Measurements from ENCODE around the gene GBF1. TPM values are rescaled to one million over a fixed set of nuclear protein-coding genes. Genes with fewer than 3 reads are reported as not detected.

GBF1 gene
- total RNA-seq, 4 donors from 2014 or later, result 32.0 to 54.7 (median 39.4) TPM

- ATAC-seq, result peak; percentile 32
- H3K36me3 ChIP-seq, result no peaks in the 10 kb centered on the region
- peaks cover 95% of the 10 kb centered on the region for H3K27me3 ChIP-seq
- H3K4me3 ChIP-seq, result peak overlapping the region in 1 of 2 donors; percentile 52
- TF ChIP-seq POLR2AphosphoS5 (IDR thresholded peaks at IDR 0.05), result no peak
- peak in 3 of 4 experiments; percentile 53 to 74 (median 66) for TF ChIP-seq CTCF (IDR thresholded peaks at IDR 0.05)
- no peak for TF ChIP-seq POLR2A (IDR thresholded peaks at IDR 0.05)
- TF ChIP-seq EP300 (IDR thresholded peaks at IDR 0.05), result no peak
- H3K27ac ChIP-seq, result no peak overlapping the region
- 0 to 15% methylated on average over 9 of the region's 76 CpGs for WGBS, 2 donors (ENCODE audit: low coverage in 1 of 2)
- peaks cover 0 to 26% (median 19%) of the 10 kb centered on the region in 3 donors for H3K4me1 ChIP-seq
- H3K9me3 ChIP-seq, result no peaks in the 10 kb centered on the region
These were observed 13.7 kb upstream of the GBF1 start for GRCh38 chr10:102231357-102232318.

DNA sequence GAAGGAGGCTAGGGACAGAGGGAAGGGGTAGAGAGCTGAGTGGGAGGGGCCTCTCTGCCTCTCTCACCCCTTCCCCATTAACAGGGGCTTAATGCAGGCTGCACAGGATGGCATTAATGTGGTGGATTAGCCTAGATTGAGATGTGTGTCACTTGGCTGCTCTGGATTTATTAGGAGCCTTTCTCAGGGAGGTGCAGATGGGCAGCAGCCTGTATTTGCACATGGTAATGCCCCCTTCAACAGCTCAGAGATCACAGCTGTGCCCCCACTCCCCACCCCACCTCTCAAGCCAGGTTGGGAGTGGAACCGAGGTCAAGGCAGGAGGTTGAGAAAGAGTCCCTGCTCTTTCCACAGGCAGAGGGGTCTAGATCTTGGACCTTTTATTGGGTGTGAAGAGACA, 11.3 kb upstream of the GBF1 start:
- no peak overlapping the region for H3K27ac ChIP-seq
- no peak for TF ChIP-seq POLR2AphosphoS5 (IDR thresholded peaks at IDR 0.05)
- no peak for TF ChIP-seq EP300 (IDR thresholded peaks at IDR 0.05)
- no peak for TF ChIP-seq CTCF (IDR thresholded peaks at IDR 0.05)
- TF ChIP-seq POLR2A (IDR thresholded peaks at IDR 0.05), result no peak
- H3K4me3 ChIP-seq, result no peak overlapping the region
- peaks cover 73% of the 10 kb centered on the region for H3K27me3 ChIP-seq
- 100% methylated on average over 1 of the region's 1 CpG; no CpG with 5 or more reads in 1 of the 2 donors for WGBS, 2 donors (ENCODE audit: low coverage in 1 of 2)
- no peaks in the 10 kb centered on the region for H3K36me3 ChIP-seq
- no peaks in the 10 kb centered on the region for H3K9me3 ChIP-seq
- H3K4me1 ChIP-seq, result peaks cover 0 to 23% (median 19%) of the 10 kb centered on the region in 3 donors
- no peak for ATAC-seq

DNA sequence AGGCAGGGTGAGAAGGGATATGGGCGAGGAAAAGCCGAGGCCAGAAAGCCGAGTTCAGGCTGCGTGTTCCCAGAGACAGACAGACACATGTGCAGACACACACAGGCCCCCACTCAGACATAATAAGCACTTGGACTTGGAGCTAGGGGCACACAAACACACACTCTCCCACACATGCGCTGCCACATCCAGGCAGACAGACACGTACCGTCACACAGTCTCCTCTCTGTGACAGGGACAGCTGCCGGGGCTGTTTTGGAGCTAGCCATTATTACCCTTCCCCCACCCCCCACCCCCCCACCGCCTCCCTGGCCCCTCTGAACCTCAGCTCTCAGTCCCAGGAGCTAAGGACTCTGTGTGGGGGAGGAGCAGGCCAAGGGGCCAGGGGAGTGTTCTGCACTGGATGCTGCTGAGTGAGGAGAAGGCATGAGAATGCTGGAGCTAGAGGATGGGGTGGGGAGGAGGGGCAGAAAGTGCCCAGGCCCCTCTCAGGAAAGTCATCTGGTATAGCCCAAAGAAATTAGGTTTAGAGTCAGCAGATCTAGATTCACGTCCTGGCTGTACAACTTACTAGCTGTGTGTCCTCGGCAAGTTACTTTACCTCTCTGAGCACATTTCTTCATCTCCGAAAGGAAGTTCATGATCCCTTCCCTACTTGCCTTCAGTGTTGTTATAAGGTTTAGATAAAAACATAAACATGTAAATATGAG, 10.3 kb upstream of the GBF1 start:
- no peaks in the 10 kb centered on the region for H3K36me3 ChIP-seq
- H3K4me1 ChIP-seq, result peaks cover 0 to 20% (median 16%) of the 10 kb centered on the region in 3 donors
- no peaks in the 10 kb centered on the region for H3K9me3 ChIP-seq
- H3K27ac ChIP-seq, result no peak overlapping the region
- peaks cover 65% of the 10 kb centered on the region for H3K27me3 ChIP-seq
- WGBS, 2 donors (ENCODE audit: low coverage in 1 of 2), result 66 to 71% methylated on average over 1 to 7 of the region's 12 CpGs
- no peak for ATAC-seq
- TF ChIP-seq POLR2AphosphoS5 (IDR thresholded peaks at IDR 0.05) (no peak), EP300 (IDR thresholded peaks at IDR 0.05) (no peak), CTCF (IDR thresholded peaks at IDR 0.05) (no peak), POLR2A (IDR thresholded peaks at IDR 0.05) (no peak)
- no peak overlapping the region for H3K4me3 ChIP-seq

GRCh38 chr10:102235598-102235920, 9.8 kb upstream of the GBF1 start:
- WGBS, 2 donors (ENCODE audit: low coverage in 1 of 2), result 100% methylated on average over 1 of the region's 1 CpG; no CpG with 5 or more reads in 1 of the 2 donors
- peaks cover 63% of the 10 kb centered on the region for H3K27me3 ChIP-seq
- TF ChIP-seq EP300 (IDR thresholded peaks at IDR 0.05) (no peak), POLR2A (IDR thresholded peaks at IDR 0.05) (no peak), POLR2AphosphoS5 (IDR thresholded peaks at IDR 0.05) (no peak), CTCF (IDR thresholded peaks at IDR 0.05) (no peak)
- H3K36me3 ChIP-seq, result no peaks in the 10 kb centered on the region
- H3K9me3 ChIP-seq, result no peaks in the 10 kb centered on the region
- H3K27ac ChIP-seq, result no peak overlapping the region
- H3K4me3 ChIP-seq, result no peak overlapping the region
- ATAC-seq, result no peak
- peaks cover 0 to 20% (median 12%) of the 10 kb centered on the region in 3 donors for H3K4me1 ChIP-seq

Data from gastroesophageal sphincter (tissue), 4 donors.